GM06990 (cell line): ENCODE data around the gene TSPAN13.

ENCODE experiments used
- DNase-seq: peaks from one replicate; pipeline ENCODE4 v3.0.0-alpha.2; 2011; ENCODE audit not compliant: insufficient read length; ENCODE audit errors: extremely low read depth
- H3K27me3 ChIP-seq: replicated peaks from 2 replicates; pipeline ENCODE4 v1.6.0; 2011; ENCODE audit warnings: low read length; ENCODE audit not compliant: control insufficient read depth, insufficient read depth
- H3K36me3 ChIP-seq: 2 replicates; pipeline ENCODE4 v1.5.1; 2011; ENCODE audit warnings: low read length; ENCODE audit not compliant: control insufficient read depth, insufficient read depth
- H3K4me3 ChIP-seq: replicated peaks from 2 replicates; pipeline ENCODE4 v1.5.1; 2011; ENCODE audit warnings: low read depth, mild to moderate bottlenecking, control low read depth, low read length
- CTCF ChIP-seq: IDR thresholded peaks from 2 replicates; pipeline ENCODE4 v1.5.1; 2011; ENCODE audit warnings: low read length, control low read depth, mild to moderate bottlenecking, inconsistent platforms; ENCODE audit not compliant: insufficient read depth, poor library complexity, severe bottlenecking

The TSPAN13 gene

GRCh38 chr7:16815001-16815400, 61.4 kb downstream of the TSPAN13 start:
- no peak for DNase-seq
- no peak for TF ChIP-seq CTCF
- Histone ChIP-seq H3K36me3 (no peaks in the 10 kb centered on the region), H3K4me3 (no peak overlapping the region), H3K27me3 (no peaks in the 10 kb centered on the region)

GRCh38 chr7:16816824-16817223, 63.3 kb downstream of the TSPAN13 start:
- H3K4me3 ChIP-seq: no peak overlapping the region
- DNase-seq: no peak
- no peaks in the 10 kb centered on the region for H3K36me3 ChIP-seq
- H3K27me3 ChIP-seq: no peaks in the 10 kb centered on the region
- TF ChIP-seq CTCF: no peak

GRCh38 chr7:16817536-16817935, 64.0 kb downstream of the TSPAN13 start:
- Histone ChIP-seq H3K27me3 (no peaks in the 10 kb centered on the region), H3K4me3 (no peak overlapping the region), H3K36me3 (no peaks in the 10 kb centered on the region)
- no peak for DNase-seq
- no peak for TF ChIP-seq CTCF

GRCh38 chr7:16818732-16819131, 65.2 kb downstream of the TSPAN13 start:
- Histone ChIP-seq H3K27me3 (no peaks in the 10 kb centered on the region), H3K4me3 (no peak overlapping the region), H3K36me3 (no peaks in the 10 kb centered on the region)
- no peak for DNase-seq
- TF ChIP-seq CTCF: no peak

- H3K36me3 ChIP-seq: no peaks in the 10 kb centered on the region
- no peak for DNase-seq
- H3K27me3 ChIP-seq: no peaks in the 10 kb centered on the region
- no peak overlapping the region for H3K4me3 ChIP-seq
- TF ChIP-seq CTCF: no peak
Observed at GRCh38 chr7:16822029-16822428, 68.5 kb downstream of the TSPAN13 start.

GRCh38 chr7:16826060-16826459, 72.5 kb downstream of the TSPAN13 start:
- H3K4me3 ChIP-seq: no peak overlapping the region
- no peak for TF ChIP-seq CTCF
- no peaks in the 10 kb centered on the region for H3K27me3 ChIP-seq
- H3K36me3 ChIP-seq: no peaks in the 10 kb centered on the region
- DNase-seq: no peak
